Islet precursor cell (in vitro differentiated cells): ENCODE data around the gene HOXB4.
A peak's percentile ranks its signal among the peaks of the same experiment; 100 is the strongest.
"Not testable (repeated sequence)": the region's sequence is repeated elsewhere in the genome, so short reads cannot be mapped to it uniquely, and the experiment has no call there.

Experiments used
- DNase-seq: peaks from one replicate; pipeline ENCODE4 v3.0.0-alpha.2; 2018

Gene HOXB4

DNA sequence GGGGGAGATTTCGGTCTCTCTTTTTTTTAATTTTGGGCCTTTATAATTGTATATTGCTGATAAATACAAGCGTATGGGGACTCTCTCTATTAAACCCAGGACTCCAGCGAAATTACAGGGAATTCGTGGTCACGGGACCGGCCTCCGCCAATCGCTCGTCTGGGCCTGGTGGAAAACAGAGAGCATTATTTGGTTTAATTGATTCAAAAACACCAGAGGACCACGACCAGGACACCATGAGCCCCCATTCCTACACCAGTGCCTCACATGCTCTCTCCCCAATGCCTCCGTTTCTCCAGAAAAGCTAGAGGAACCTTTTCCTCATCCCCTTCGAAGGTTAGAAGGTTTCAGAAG is 33.2 kb downstream of the HOXB4 start, which contains the start of gene HOXB2:
Gene HOXB2 (minus strand): TSS at position 88 of the 354 bp plus-strand sequence. CDS start 198 bp downstream, outside the sequence.
- DNase-seq: peak; percentile 67

- DNase-seq: peak; percentile 93
Observed at GRCh38 chr17:48544349-48545021, 33.7 kb downstream of the HOXB4 start.

DNA sequence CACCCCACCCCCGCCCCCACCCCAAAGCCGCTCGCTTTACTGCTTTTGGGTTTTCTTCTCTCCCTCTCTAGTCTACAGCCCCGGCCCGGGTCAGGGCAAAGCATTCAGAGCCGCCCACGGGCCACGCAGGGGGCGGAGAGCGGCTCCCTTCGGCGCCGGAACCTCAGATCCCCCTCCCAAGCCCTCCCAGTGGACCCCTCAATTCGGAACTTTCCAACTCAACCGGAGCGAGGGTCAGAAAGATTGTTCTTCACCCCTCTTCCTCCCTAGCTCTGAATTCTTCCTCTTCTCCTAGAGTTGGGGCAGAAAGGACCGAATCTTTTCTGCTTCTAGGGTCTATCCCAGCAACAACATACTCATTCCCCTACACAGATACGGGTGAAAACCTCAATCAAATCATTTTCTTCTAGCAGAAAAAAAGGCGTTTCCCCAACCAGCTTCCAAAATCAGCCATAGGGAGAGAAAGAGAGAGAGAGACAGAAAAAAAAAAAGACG is 34.2 kb downstream of the HOXB4 start:
- DNase-seq: no peak

DNA sequence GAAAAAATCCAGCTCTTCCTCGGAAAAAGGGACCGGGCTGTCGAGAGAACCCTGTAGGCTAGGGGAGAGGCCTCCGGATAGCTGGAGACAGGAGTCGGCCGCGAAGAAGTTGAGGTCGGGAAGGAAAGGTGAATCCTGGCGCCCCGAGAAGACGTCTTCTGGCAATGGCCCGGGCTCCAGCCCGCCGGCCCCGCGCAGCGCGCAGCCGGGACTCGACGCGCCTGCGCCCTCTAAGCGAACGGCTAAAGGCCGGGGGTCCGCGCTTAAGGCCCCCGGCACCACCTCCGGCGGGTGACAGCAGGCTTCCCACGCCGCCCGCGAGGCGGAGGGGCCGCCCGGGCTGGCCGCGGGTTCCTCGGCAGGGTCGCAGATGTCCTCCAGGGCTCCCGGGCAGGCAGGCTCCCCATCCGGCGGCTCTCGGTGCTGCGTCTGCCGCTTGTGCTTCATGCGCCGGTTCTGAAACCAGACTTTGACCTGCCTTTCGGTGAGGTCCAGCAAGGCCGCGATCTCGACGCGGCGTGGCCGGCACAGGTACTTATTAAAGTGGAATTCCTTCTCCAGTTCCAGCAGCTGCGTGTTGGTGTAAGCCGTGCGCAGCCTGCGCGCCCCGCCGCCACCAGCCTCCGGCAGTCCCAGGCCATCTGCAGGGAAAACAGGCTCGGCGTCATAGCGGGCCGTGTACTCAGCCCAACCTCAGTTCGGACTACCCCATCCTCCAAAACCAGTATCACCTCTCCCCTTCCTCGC is 34.9 kb downstream of the HOXB4 start:
- peak; percentile 88 for DNase-seq

DNA sequence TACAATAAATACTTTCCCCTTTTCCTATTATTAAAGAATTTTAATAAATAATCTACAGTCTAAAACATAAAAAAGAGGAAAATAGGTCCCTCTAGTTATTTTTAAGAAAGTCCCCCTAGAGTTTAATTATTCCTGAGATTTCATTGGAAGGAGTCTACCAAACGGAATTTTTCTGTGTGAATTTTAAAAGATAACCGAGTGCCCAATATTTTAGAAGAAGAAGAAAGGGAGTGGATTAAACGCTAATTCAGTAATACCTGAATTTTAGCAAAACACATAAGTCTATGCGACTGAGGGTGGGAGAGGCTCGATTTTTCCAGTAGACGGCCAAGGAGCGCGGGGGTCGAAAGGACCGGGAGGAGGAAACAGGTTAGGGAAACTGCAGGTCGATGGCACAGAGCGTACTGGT is 35.4 kb downstream of the HOXB4 start:
- peak; percentile 63 for DNase-seq

DNA sequence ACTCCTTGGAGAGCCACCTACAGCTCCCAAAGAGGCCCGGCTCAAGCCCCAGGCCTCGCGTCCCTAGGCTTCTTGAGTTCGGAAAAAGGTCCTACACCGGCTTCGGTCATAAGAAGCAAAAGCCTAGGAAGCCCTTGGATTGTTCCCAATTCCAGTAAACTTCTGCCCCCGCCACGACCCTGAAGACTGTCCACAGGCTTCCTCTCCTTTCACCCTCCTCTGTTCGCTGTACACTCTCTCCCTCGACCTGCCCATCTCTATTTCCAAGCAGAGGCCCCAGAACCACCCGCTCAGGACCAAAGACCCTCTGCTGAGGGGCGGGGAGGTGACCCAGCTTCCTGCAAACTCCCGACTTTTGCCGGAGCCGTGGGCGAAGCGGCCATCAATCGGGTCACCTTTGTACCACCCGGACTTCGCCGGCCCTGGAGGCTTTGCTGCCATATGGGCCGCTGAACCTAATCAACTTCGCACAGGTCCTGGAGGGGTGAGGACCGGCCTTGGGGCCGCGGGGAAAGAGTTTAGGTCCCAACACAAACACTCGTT is 36.0 kb downstream of the HOXB4 start:
- DNase-seq: peak; percentile 73

DNA sequence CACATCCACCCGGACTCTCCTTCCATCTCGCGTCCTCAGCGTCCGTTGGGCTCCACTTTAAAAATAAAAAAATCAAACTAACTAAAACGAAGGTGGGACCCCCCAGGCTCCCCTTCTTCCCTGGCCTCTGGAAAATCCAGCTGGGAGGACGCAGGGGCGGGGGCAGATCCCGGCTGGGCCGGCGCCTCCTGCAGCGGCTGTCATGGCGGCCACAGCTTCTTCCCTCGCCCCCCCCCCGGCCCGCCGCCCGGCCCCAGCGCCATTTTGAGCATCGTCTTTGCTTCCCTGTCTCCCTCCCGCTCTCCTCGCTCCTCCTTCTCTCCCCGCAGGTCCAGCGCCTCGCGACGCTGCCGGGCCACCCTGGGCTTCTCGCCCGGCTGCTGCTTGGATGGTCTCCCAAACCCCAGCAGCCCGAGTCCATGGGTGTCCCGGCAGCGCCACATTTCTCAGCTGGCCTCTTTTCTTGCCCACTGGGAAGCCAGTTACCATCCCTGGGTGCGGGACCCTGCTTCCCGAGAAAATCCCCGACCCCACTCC is 36.5 kb downstream of the HOXB4 start:
- peak; percentile 86 for DNase-seq

DNA sequence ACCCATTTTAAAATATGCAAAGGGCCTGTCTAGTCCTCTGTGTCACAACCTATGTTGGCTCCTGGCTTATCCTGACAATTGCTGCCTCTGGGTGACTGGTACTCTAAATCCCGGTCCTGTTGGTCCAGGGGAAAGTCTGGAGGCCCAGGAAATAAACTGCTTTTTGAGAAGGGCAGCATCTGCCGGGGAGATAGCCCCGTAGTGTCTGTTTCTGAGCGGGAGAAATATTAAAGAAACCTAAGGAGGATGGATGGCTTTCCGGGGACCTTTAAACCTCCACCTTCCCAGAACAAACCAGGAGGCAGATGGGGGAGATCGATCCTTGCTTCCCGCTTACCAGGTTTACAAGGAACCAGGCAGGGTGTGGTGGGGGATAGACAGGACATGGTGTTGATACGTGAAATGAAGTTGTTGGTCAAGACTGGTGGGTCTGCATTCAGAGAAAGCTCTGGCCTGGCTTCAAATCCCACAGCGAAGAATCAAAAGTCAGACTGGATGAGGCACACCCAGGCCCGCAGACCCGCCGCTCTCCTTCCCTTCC is 37.0 kb downstream of the HOXB4 start:
- DNase-seq: peak; percentile 57

DNA sequence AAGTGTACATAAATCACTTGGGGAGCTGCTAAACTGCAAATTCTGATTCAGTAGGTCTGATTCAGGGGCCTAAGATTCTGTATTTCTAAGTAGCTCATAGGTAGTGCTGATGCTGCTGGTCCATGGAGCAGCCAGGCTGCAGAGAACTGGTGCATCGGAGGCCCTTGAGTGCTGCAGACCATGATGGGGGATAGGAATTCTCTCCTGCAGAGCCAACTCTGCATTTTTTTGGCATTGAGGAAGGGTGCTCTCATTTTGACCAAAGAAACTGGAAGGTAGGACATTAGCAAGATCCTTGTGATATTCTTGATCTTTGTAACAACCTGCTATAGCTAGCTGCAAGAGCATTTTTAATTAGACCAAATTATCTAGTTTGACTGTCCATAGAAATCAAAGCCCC is 37.9 kb downstream of the HOXB4 start:
- DNase-seq: peak; percentile 57

DNA sequence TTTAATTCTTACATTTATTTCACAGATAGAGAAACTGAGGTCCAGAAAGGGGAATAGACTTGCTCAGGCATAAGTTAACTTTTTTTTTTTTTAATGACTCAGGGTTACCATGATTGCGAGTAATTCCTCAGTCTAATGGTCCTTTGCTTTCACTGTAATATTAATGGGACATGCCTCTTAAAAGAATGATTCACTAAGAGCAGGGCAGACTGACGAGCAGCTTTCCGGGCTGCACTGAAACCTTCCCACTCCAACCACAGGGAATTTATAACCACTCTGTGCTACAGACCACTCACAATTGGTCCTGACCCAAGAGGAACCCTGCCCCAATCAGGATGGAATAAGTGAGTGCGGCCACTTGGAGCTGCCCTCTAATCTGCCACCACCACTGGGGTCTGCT is 39.0 kb downstream of the HOXB4 start:
- peak; percentile 69 for DNase-seq

DNA sequence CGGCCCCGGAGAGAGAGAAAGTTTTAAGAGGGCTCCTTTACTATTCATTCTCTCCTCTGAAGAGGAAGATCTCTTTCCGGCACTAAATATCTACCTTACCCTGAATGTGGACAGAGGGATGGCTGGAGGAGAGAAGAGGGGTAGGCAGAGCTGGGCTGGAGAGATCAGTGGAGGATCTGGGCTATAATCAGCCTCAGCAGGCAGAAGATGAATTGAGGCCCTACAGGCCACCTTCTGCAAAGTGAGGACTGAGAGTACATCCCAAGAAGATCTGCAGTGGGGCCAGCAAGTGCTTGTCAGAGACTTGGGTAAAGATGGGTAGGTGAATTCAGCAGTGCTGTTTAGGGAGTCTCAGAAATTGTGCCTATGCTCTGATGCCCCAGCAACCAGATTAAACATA is 40.8 kb downstream of the HOXB4 start:
- peak; percentile 59 for DNase-seq

DNA sequence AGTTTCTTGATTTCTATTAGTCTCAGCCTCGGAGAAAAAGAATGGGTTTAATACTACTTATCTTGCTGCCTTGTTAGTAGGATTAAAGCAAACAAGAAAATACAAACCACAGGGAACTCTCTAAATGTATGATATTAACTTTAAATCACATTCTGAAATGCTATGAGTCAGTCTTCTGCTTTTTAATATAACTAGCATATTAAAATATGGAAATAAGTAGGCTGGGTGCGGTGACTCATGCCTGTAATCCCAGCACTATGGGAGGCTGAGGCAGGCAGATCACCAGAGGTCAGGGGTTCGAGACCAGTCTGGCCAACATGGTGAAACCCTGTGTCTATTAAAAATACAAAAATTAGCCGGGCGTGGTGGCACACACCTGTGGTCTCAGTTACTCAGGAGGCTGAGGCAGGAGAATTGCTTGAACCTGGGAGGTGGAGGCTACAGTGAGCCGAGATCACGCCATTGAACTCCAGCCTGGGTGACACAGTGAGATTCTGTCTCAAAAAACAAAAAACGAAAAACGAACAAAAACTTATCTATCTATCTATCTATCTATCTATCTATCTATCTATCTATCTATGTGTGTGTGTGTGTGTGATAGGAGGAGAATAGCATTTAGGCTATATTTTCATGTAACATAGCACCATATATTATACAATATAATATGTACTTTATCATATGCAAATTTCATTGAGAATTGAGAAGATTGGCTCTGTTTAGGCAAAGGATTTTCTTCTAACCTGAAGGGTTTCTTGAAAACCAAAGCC is 42.2 kb downstream of the HOXB4 start:
- DNase-seq: not testable (repeated sequence)

DNA sequence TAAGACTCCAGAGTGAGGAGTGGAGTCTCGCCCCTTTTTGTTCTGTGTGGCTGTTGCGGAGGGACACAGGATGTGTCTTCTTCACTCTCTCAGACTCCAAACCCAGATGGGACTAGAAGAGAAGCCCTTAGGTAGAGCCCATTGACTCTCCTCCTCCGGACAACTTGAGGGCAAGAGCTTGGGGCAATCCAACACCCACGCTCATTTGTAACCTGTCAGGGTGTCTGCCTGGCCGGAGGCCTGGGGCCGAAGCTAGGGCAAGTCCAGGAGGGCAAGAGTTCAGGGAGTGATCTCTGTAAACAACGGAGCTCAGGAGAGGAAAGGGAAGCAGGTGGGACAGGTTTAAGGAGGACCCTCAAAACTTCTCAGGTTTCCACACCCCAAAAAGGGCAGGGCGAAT is 45.9 kb downstream of the HOXB4 start:
- no peak for DNase-seq

DNA sequence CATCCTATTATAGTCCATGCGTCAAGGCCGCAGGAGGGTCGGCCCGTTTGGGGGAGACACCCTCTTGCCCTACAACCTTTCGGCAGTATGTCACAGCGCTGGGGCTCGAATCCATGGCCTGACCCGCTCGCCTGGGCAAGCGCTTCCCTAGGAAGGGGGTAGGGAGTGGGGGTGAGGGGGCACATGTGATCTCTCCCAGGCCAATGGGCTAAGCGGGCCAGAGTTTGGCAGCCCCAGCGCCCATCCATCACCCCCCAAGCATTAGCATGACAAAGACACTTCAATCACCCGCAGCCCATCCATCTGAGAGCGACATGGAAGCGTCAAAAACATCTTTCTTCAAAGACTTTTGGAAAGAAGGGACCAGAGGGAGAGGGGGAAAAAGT is 47.3 kb downstream of the HOXB4 start, which contains the start of gene HOXB1:
Gene HOXB1 (minus strand): TSS at position 125 of the 386 bp plus-strand sequence. CDS start 107 bp downstream, at position 18.
- no peak for DNase-seq

- no peak for DNase-seq
Observed at GRCh38 chr17:48530208-48530886, 47.8 kb downstream of the HOXB4 start.

GRCh38 chr17:48529683-48530009 is 48.5 kb downstream of the HOXB4 start:
- peak; percentile 72 for DNase-seq

- DNase-seq: peak; percentile 85
Observed at GRCh38 chr17:48528936-48529682, 49.0 kb downstream of the HOXB4 start.

DNA sequence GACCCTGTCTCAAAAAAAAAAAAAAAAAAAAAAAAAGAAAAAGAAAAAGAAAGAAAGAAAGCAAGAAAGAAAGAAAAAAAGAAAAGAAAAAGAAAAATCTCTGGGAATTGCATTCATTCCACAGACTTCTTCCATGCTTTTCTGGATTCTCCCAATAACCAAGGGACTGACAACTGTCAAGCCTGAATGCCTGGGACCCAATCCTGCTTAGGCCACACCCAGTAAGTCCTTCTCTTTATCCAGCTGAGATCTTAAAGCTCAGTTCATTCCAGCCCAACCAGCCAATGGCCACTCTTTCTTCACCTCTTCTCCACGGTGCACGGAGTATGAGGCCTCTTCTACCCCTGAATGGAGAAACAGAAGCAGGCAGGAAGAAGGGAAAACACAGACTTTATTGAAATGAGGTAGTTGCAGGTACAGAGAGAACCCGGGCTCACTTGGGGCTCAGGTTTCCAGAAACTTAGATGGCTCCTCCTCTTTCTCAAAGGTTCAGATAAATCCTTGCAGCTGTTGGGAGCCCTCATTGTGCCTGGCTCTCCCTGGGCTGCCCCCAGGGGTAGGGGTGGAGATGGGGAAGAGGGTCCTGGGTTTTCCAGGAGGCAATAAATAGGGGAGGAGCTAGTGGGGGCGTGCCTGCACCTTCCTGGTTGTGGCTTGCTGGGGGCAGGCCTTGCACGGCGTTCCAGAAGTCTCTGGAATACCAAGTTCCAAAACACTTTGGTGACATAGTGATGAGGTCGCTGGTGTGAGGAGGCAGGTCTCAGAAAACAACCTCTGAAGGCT is 49.8 kb downstream of the HOXB4 start:
- DNase-seq: peak; percentile 87

GRCh38 chr17:48527547-48527932 is 50.6 kb downstream of the HOXB4 start:
- no peak for DNase-seq
